ENCODE results near the gene RFX5.
"Not testable (repeated sequence)": the region's sequence is repeated elsewhere in the genome, so short reads cannot be mapped to it uniquely, and the experiment has no call there.

Gene RFX5

DNA sequence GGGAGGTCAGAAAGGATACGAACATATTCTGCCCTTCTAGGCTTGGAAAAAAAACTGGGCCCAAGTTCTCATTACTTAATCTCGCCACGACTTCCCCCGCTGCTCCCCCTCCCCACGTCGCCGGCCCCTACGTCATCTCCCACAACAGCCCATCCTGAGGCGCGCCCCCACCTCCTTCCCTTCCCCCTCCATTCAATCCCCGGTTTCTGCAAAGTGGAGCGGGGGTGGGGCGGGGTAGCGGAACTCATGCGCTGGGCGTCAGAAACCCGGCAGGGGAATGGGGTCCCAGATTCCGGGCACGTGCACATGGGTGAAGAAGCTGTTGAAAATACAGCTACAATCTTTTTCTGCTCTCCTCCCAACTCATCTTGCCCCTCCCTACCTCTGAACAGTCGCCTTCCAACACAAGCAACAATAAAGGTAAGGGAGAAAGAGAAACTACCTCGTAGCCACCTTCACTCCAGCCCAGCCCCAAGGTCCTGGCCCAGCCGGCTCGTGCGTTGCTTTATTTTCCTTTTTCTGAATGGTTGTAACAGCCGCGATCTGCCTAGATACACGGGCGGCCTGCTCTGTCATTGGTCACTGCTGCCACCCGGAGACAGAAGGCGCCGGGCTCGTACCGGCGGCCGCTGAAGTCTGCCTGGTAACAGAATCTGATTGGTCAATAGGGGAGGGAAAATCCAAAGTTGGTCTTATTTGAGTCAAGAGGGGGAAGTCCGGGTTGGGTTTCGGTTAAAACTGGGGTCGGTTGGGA is at the start of gene RFX5:
TSS of gene RFX5 (minus strand) at position 484 of the 754 bp plus-strand sequence. CDS start 932 bp downstream, outside the sequence.
- peak; percentile 94 for DNase-seq (ENCODE audit: low read depth, low spot score)

DNA sequence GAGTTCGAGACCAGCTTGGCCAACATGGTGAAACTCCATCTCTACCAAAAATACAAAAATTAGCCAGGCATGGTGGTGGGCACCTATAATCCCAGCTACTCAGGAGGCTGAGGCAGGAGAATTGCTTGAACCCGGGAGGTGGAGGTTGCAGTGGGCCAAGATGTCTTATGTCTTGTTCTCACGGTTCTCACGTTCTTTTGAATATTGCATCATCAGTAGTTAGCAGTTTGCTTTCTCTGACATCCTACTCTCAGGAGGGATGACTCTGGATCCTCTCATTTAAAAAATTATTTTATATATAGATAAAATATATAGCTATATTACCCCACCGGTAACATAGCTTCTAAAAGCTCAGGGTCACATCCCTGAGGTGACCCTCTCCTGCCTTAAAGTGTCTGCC is 49.2 kb upstream of the RFX5 start:
- not testable (repeated sequence) for H3K9ac ChIP-seq (ENCODE audit: insufficient read length); H3K9me3 ChIP-seq (ENCODE audit: low read depth, low read length); H3K27ac ChIP-seq; H3K4me3 ChIP-seq; DNase-seq (ENCODE audit: low read depth, low spot score)
- peaks cover 13% of the 10 kb centered on the region for H3K36me3 ChIP-seq (ENCODE audit: insufficient read depth, low read length)

More for the DNA sequence above, at the start of gene RFX5:
- H3K9ac ChIP-seq (ENCODE audit: insufficient read length) = peak within 1 kb of the TSS; percentile 88
- peak within 1 kb of the TSS; percentile 87 for H3K4me3 ChIP-seq
- peak within 1 kb of the TSS; percentile 92 for H3K27ac ChIP-seq
- H3K9me3 ChIP-seq (ENCODE audit: low read depth, low read length) = no peaks in the 10 kb centered on the region
- TF ChIP-seq EZH2 (IDR thresholded peaks at IDR 0.05) = no peak
- TF ChIP-seq POLR2AphosphoS5 (IDR thresholded peaks at IDR 0.05; ENCODE audit: borderline replicate concordance, low read depth, low read length) = peak; percentile 67; the same call in 1 of the 2 replicates
- no peak for TF ChIP-seq FOXP2 (optimal IDR thresholded peaks at IDR 0.05; ENCODE audit: control extremely low read depth, extremely low read length, insufficient read depth)
- peaks cover 17% of the 10 kb centered on the region; the same call in 1 of the 2 replicates for H3K36me3 ChIP-seq (ENCODE audit: insufficient read depth, low read length)

DNA sequence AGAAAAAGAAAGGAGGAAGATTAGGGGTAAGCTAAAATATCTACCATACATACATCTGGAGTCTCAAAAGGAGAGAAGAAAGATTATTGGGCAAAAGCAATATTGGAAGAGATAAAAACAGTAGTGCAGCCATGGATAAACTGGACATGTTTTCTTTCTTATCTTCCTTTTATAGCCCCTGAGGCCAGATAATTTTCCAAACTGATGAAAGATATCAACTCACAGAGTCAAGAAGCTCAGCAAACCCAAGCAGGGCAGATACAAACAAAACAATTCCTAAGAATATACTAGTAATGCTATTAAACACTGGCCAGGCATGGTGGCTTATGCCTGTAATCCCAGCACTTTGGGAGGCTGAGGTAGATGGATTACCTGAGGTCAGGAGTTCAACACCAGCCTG is 46.5 kb upstream of the RFX5 start:
- H3K4me3 ChIP-seq = no peak overlapping the region
- H3K9me3 ChIP-seq (ENCODE audit: low read depth, low read length) = no peaks in the 10 kb centered on the region
- DNase-seq (ENCODE audit: low read depth, low spot score) = no peak
- TF ChIP-seq FOXP2 (optimal IDR thresholded peaks at IDR 0.05; ENCODE audit: control extremely low read depth, extremely low read length, insufficient read depth) (no peak), POLR2AphosphoS5 (IDR thresholded peaks at IDR 0.05; ENCODE audit: borderline replicate concordance, low read depth, low read length) (no peak), EZH2 (IDR thresholded peaks at IDR 0.05) (no peak)
- H3K9ac ChIP-seq (ENCODE audit: insufficient read length) = no peak overlapping the region
- no peak overlapping the region for H3K27ac ChIP-seq
- H3K36me3 ChIP-seq (ENCODE audit: insufficient read depth, low read length) = no peaks in the 10 kb centered on the region

DNA sequence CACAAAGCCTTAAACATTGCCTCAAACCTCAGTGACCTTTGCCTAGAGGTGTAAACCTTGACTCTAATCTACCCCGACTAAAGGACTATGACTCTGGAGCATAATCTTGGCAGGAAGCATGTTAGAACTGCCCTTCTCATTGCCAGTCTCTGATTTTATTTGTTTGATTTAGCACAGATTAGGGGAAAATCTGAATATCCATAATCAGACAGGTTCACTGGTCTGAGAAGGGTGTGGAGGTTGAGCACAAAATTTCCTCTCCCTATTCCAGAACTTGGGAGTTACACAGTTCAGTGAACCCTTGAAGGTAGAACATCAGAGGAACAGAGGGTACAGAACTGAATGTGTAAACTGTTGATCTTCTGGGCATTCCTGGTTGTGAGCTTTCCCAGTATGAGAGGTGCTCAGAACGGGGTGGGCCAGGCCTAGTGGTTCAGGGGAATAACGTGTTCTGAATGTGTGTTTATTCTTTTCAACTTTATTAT is 44.1 kb upstream of the RFX5 start:
- no peaks in the 10 kb centered on the region for H3K36me3 ChIP-seq (ENCODE audit: insufficient read depth, low read length)
- DNase-seq (ENCODE audit: low read depth, low spot score) = no peak
- TF ChIP-seq EZH2 (IDR thresholded peaks at IDR 0.05) (no peak), POLR2AphosphoS5 (IDR thresholded peaks at IDR 0.05; ENCODE audit: borderline replicate concordance, low read depth, low read length) (no peak), FOXP2 (optimal IDR thresholded peaks at IDR 0.05; ENCODE audit: control extremely low read depth, extremely low read length, insufficient read depth) (no peak)
- H3K27ac ChIP-seq = no peak overlapping the region
- H3K4me3 ChIP-seq = no peak overlapping the region
- H3K9me3 ChIP-seq (ENCODE audit: low read depth, low read length) = no peaks in the 10 kb centered on the region
- no peak overlapping the region for H3K9ac ChIP-seq (ENCODE audit: insufficient read length)

DNA sequence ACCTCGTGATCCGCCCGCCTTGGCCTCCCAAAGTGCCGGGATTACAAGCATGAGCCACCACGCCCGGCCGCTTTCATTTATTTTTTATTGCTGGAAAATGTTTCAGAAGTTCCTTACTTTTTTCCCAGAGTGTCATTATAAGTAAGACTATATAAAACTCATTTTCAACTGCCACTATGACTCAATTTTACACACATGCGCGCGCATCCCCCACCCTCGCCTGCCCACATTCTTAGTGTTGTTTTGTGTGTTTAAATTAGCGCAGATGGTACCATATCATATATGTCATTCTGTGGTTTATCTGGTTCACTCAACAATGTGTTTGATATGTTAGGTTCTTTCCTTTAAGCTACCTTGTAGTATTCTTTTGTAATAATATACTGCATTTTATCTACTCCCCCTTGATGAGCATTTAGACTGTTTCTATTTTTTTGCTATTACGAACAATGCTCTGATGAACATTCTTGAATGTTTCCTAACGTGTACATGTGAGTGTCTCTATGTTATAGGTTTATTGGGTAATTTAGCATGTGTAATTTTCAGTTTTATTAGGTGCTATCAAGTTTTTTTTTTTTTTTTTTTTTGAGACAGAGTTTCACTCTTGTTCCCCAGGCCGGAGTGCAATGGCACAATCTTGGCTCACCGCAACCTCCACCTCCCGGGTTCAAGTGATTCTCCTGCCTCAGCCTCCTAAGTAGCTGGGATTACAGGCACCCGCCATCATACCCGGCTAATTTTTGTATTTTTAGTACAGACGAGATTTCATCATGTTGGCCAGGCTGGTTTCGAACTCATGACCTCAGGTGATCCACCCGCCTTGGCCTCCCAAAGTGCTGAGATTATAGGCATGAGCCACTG is 43.4 kb upstream of the RFX5 start:
- H3K36me3 ChIP-seq (ENCODE audit: insufficient read depth, low read length); H3K4me3 ChIP-seq; H3K27ac ChIP-seq; DNase-seq (ENCODE audit: low read depth, low spot score); H3K9ac ChIP-seq (ENCODE audit: insufficient read length); H3K9me3 ChIP-seq (ENCODE audit: low read depth, low read length): not testable (repeated sequence)

DNA sequence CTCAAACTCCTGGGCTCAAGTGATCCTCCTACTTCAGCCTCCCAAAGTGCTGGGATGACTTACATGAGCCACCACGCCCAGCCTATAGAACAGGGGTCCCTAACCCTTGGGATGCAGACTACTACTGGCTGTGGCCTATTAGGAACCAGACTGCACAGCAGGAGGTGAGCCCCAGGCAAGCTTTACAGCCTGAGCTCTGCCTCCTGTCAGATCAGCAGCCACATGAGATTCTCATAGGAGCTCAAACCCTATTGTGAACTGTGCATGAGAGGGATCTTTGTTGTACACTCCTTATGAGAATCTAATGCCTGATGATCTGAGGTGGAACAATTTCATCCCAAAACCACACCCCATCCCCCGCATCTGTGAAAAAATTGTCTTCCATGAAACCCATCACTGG is 39.0 kb upstream of the RFX5 start:
- TF ChIP-seq EZH2 (IDR thresholded peaks at IDR 0.05) = no peak
- TF ChIP-seq FOXP2 (optimal IDR thresholded peaks at IDR 0.05; ENCODE audit: control extremely low read depth, extremely low read length, insufficient read depth) = no peak
- TF ChIP-seq POLR2AphosphoS5 (IDR thresholded peaks at IDR 0.05; ENCODE audit: borderline replicate concordance, low read depth, low read length) = no peak
- DNase-seq (ENCODE audit: low read depth, low spot score) = no peak
- Histone ChIP-seq H3K27ac (no peak overlapping the region), H3K36me3 (ENCODE audit: insufficient read depth, low read length) (no peaks in the 10 kb centered on the region), H3K9ac (ENCODE audit: insufficient read length) (no peak overlapping the region), H3K9me3 (ENCODE audit: low read depth, low read length) (no peaks in the 10 kb centered on the region), H3K4me3 (no peak overlapping the region)

DNA sequence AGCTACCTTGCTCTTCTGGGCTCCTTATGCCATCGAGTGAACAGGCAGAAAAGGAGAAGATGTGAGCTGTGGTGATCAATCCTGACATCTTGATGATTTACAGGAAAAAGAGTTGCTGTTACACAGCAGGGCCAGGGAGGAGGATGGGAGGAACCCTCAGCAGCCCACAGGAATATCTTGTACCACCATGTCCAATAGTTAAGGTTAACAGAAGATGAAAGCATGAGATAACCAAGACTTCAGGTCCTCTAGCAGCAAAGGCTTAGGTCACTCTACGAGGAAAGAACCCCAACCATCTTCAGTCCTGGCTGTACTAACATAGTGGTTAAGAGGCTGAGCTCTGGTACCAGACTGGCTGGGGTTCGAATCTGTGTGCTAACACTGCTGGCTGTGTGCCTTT is 37.5 kb upstream of the RFX5 start:
- no peak overlapping the region for H3K27ac ChIP-seq
- H3K4me3 ChIP-seq = no peak overlapping the region
- H3K9ac ChIP-seq (ENCODE audit: insufficient read length) = no peak overlapping the region
- DNase-seq (ENCODE audit: low read depth, low spot score) = no peak
- H3K36me3 ChIP-seq (ENCODE audit: insufficient read depth, low read length) = no peaks in the 10 kb centered on the region
- TF ChIP-seq EZH2 (IDR thresholded peaks at IDR 0.05) = no peak
- H3K9me3 ChIP-seq (ENCODE audit: low read depth, low read length) = no peaks in the 10 kb centered on the region

DNA sequence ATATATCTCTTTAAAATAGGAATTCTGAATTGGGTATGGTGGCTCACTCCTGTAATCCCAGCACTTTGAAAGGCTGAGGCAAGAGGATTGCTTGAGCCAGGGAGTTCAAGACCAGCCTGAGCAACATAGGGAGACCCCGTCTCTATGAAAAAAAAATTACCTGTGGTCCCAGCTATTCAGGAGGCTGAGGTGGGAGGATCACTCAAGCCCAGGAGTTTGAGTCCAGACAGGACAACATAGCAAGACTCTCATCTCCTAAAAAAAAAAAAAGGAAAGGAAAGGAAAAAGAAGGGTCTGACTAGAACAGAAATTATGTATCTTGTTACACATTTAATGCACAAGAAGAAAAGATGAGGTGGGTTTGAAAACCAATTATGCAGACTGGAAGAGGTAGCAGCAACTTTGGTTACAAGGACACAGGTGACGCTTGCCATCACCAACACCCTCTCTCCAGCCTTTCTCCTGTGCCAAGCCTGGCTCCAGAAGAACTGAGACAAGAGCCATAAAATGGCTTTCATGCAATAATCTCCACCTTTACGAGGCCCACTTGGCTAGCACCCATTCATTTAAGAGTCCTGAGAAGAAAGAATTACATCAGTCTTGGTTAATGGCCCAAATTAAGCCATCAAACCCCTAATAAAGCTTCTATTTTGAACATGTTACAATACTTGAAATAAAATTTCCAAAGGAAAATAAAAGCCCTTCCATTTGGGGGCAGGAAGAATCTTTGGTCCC is 30.3 kb upstream of the RFX5 start:
- no peak overlapping the region for H3K27ac ChIP-seq
- H3K9me3 ChIP-seq (ENCODE audit: low read depth, low read length) = no peaks in the 10 kb centered on the region
- H3K9ac ChIP-seq (ENCODE audit: insufficient read length) = no peak overlapping the region
- TF ChIP-seq POLR2AphosphoS5 (IDR thresholded peaks at IDR 0.05; ENCODE audit: borderline replicate concordance, low read depth, low read length) = no peak
- TF ChIP-seq FOXP2 (optimal IDR thresholded peaks at IDR 0.05; ENCODE audit: control extremely low read depth, extremely low read length, insufficient read depth) = no peak
- TF ChIP-seq EZH2 (IDR thresholded peaks at IDR 0.05) = no peak
- H3K36me3 ChIP-seq (ENCODE audit: insufficient read depth, low read length) = no peaks in the 10 kb centered on the region
- H3K4me3 ChIP-seq = no peak overlapping the region
- no peak for DNase-seq (ENCODE audit: low read depth, low spot score)

Data from SK-N-MC (cell line).